Lung (tissue), 12 donors: Measurements from ENCODE around the gene UTS2R. TPM values are rescaled to one million over a fixed set of nuclear protein-coding genes. Genes with fewer than 3 reads are reported as not detected.

Source experiments
- ATAC-seq: fragments of 200-7000 bp; cut with Tn5 transposase; one replicate; pipeline ENCODE4 v1.9.1; 2020; ENCODE audit warnings: moderate number of reproducible peaks; ENCODE audit not compliant: insufficient read depth, low FRiP score
- DNase-seq, 3 donors: peaks; one replicate each; pipeline ENCODE4 v3.0.0-alpha.2; 2013 to 2017
- H3K27ac ChIP-seq, 2 donors: one replicate each; pipeline ENCODE4 v1.5.1; 2013; ENCODE audit warnings: mild to moderate bottlenecking in 2 of 2, moderate library complexity in 2 of 2, control low read depth in 1 of 2, inconsistent platforms in 1 of 2, low read depth in 1 of 2, low read length in 1 of 2
- H3K27me3 ChIP-seq, 3 donors: one replicate each; pipeline ENCODE4 v1.5.1; 2013; ENCODE audit warnings: low read length in 2 of 3; ENCODE audit not compliant: control insufficient read depth in 3 of 3, insufficient read depth in 3 of 3
- H3K36me3 ChIP-seq, 4 donors: one replicate each; pipeline ENCODE4 v1.5.1; 2013; ENCODE audit warnings: low read length in 4 of 4, mild to moderate bottlenecking in 1 of 4, moderate library complexity in 1 of 4; ENCODE audit not compliant: control insufficient read depth in 4 of 4, insufficient read depth in 4 of 4
- H3K4me1 ChIP-seq, 5 donors: one replicate each; pipeline ENCODE4 v1.5.1; 2013; ENCODE audit warnings: low read length in 5 of 5, mild to moderate bottlenecking in 2 of 5, moderate library complexity in 1 of 5; ENCODE audit not compliant: control insufficient read depth in 5 of 5, insufficient read depth in 5 of 5
- H3K4me3 ChIP-seq: one replicate; pipeline ENCODE4 v1.5.1; 2013; ENCODE audit warnings: mild to moderate bottlenecking, control low read depth, moderate library complexity
- H3K9ac ChIP-seq, 2 donors: one replicate each; pipeline ENCODE4 v1.5.1; 2013; ENCODE audit warnings: low read length in 2 of 2, control low read depth in 1 of 2; ENCODE audit not compliant: insufficient read depth in 1 of 2
- H3K9me3 ChIP-seq, 4 donors: one replicate each; pipeline ENCODE4 v1.5.1; 2013; ENCODE audit warnings: low read length in 3 of 4, mild to moderate bottlenecking in 1 of 4, moderate library complexity in 1 of 4; ENCODE audit not compliant: control insufficient read depth in 4 of 4, insufficient read depth in 3 of 4
- WGBS, 2 donors: extraction: QIAGEN DNeasy Blood & Tissue Kit; methylation state at CpG; one replicate each; pipeline ENCODE4 v1.1.7; 2013; 5-methylcytosine and 5-hydroxymethylcytosine counted together
- polyA plus RNA-seq, 2 donors: library from polyadenylated mRNA; stranded (reverse); fragments of 200-250 nt; gene quantifications; one replicate each; pipeline ENCODE4 v1.2.1, GENCODE V29; 2013
- total RNA-seq, 2 donors: library from RNA; depleted of rRNA in 1 of 2; stranded (reverse); fragments of >200 nt in 1 of 2; gene quantifications; one replicate each; pipeline ENCODE4 v1.2.1, GENCODE V29; 2014 to 2021
- TF ChIP-seq, protein P1 (sequence below): IDR thresholded peaks from 2 replicates; pipeline ENCODE4 v1.5.1; 2012; ENCODE audit warnings: mild to moderate bottlenecking; ENCODE audit errors: control extremely low read depth, extremely low read depth
- donor health status: control.
- donor health status: control.
- donor health status: Bipolar disorder and iron deficiency.
- donor health status: healthy.
- donor health status: DM: yes; HTN: yes; CAD: no.

UTS2R gene
- total and polyA plus RNA-seq, 4 donors: 0.17 TPM; not detected in 3

DNA sequence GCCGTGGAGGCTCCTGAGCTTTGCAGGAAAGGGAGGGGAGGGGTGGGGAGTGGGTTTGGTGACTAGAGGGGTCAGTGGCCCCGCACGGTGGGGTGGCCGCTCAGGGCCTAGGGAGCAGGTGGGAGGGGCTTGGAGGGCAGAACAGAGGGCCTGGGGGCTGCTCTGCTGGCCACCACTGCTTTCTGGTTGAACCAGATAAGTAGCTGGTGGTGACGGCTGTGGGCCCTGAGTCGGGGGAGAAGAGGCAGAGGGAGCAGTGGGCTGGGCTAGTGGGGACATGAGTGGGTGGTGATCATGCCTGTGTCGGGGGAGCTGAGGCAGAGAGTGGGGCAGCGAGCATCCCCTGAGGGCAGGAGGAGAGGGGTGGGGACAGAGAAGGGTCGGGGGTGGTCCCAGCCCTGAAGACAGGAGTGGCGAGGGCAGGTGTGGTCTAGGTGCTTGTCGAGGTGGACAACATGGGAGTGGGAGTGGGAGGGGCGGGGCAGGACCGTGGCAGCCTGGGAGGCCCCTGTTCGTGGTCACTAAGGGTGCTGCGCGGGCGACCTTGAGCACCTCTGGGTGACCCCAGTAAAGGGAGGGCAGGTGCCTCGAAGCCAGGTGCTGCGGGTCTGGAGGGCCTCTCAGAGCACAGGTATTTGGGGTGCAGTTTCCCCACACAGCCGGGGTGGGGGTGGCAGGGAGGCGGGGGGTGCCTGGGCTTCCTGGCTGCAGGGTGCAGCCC lies 47.9 kb upstream of the UTS2R start:
- ATAC-seq (no peak), DNase-seq (no peak)
- Histone ChIP-seq H3K27me3 (peaks cover 0 to 11% (median 4%) of the 10 kb centered on the region in 3 donors), H3K36me3 (peaks cover 0 to 8% (median 0%) of the 10 kb centered on the region in 4 donors), H3K9me3 (no peaks in the 10 kb centered on the region), H3K4me3 (no peak overlapping the region), H3K27ac (no peak overlapping the region), H3K4me1 (peaks cover 0 to 3% (median 3%) of the 10 kb centered on the region in 5 donors), H3K9ac (no peak overlapping the region)
- 62 to 77% methylated on average over 21 of the region's 21 CpGs for WGBS, 2 donors
- TF ChIP-seq, protein P1, sequence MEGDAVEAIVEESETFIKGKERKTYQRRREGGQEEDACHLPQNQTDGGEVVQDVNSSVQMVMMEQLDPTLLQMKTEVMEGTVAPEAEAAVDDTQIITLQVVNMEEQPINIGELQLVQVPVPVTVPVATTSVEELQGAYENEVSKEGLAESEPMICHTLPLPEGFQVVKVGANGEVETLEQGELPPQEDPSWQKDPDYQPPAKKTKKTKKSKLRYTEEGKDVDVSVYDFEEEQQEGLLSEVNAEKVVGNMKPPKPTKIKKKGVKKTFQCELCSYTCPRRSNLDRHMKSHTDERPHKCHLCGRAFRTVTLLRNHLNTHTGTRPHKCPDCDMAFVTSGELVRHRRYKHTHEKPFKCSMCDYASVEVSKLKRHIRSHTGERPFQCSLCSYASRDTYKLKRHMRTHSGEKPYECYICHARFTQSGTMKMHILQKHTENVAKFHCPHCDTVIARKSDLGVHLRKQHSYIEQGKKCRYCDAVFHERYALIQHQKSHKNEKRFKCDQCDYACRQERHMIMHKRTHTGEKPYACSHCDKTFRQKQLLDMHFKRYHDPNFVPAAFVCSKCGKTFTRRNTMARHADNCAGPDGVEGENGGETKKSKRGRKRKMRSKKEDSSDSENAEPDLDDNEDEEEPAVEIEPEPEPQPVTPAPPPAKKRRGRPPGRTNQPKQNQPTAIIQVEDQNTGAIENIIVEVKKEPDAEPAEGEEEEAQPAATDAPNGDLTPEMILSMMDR: no peak

DNA sequence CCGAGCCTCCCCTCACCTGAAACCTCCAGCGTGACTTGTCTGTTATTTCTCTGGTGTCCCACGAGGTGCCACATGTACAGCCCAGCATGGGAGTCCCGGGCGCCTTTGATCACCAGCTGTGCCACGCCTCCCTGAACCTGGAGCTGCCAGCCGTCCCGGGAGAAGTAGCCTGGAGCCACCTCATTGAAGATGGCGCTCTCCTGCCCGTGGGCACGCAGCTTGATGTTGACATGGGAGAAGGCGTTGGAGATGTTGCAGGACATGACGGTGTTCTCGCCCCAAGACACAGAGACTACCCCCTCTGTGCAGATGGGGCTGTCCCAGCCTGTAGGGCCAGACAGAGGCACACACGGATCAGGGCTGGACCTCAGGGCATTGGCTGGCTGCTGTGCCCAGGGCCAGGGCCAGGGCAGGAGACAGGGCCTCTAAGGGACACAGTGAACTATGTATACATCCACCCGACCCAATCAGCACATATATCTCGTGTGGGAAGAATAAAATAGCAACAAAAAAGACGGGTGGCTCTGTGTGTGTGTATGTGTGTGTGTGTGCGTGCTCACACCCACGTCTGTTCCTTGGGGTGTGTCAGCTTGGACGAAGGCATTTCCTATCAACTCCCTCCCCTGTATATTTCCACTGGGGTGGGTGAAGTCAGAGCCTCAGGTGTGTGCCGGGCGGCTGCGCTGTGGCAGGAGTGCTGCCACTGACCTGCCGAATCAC lies 46.8 kb upstream of the UTS2R start:
- H3K4me1 ChIP-seq: peaks cover 0 to 5% (median 3%) of the 10 kb centered on the region in 5 donors
- H3K36me3 ChIP-seq: peaks cover 0 to 8% (median 0%) of the 10 kb centered on the region in 4 donors
- TF ChIP-seq, protein P1: no peak
- ATAC-seq (no peak), DNase-seq (no peak)
- peaks cover 0 to 8% (median 4%) of the 10 kb centered on the region in 3 donors for H3K27me3 ChIP-seq
- H3K4me3 ChIP-seq: no peak overlapping the region
- WGBS, 2 donors: 71 to 76% methylated on average over 25 of the region's 25 CpGs
- H3K9me3 ChIP-seq: no peaks in the 10 kb centered on the region
- no peak overlapping the region for H3K9ac ChIP-seq
- H3K27ac ChIP-seq: no peak overlapping the region

DNA sequence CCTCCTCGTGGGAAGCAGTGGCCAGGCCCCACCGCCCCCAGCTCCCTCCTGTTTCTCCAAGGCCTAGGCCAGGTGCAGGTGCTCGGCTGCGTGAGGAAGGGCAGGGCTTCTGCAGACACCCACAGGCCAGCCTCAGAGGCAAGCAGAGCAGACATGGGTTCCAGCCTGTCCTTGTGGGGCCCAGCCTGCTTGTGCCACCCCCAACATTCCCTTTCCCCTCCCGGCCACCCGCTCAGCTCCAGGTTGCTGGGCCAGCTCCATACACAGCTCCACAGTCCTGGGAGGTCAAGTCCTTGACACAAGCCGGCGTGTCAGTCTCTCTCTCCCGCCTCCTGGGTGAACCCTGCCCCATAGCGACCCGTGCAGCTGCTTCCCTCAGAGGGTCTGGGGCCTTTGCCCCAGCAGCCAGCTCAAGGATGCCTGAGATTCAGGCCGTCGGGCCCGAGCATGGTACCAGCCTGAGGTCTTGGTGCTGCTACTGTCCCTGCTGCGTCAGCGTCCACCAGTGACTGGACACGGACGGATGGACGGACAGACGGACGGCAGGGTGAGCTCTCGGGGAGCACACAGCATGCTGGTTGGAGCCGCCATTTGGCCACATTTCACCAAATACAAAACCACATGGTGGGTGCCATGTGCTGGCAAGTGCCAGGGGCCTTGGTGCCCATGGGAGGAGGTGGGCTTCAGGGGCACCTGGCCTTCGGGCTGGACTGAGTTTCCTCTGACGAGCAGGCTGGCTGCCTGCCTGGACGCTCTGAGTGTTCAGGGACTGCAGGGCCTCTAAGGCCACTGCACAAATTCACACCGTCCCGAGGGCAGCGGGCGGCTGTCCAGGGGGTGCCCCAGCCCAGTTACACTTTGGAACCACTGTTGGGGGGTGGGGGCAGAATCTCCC lies 46.0 kb upstream of the UTS2R start:
- peaks cover 0 to 8% (median 0%) of the 10 kb centered on the region in 4 donors for H3K36me3 ChIP-seq
- H3K9ac ChIP-seq: no peak overlapping the region
- H3K4me1 ChIP-seq: peaks cover 0 to 13% (median 3%) of the 10 kb centered on the region in 5 donors
- no peak overlapping the region for H3K4me3 ChIP-seq
- TF ChIP-seq, protein P1: no peak
- H3K27ac ChIP-seq: no peak overlapping the region
- ATAC-seq: no peak
- no peaks in the 10 kb centered on the region for H3K9me3 ChIP-seq
- 91 to 92% methylated on average over 30 of the region's 30 CpGs for WGBS, 2 donors
- H3K27me3 ChIP-seq: peaks cover 0 to 8% (median 4%) of the 10 kb centered on the region in 3 donors
- DNase-seq: no peak
